ENCODE data around the gene CEACAM19. TPM values are rescaled to one million over a fixed set of nuclear protein-coding genes. Genes with fewer than 3 reads are reported as not detected.

CEACAM19 gene
- total RNA-seq, 4 donors from 2014 or later, result 0.82 to 5.2 (median 3.5) TPM

GRCh38 chr19:44635581-44636438 lies 35.5 kb upstream of the CEACAM19 start:
- no peak for TF ChIP-seq EP300 (IDR thresholded peaks at IDR 0.05)
- no peak for TF ChIP-seq POLR2AphosphoS5 (IDR thresholded peaks at IDR 0.05)
- TF ChIP-seq CTCF (IDR thresholded peaks at IDR 0.05), result no peak
- Histone ChIP-seq H3K9me3 (no peaks in the 10 kb centered on the region), H3K27ac (no peak overlapping the region), H3K36me3 (no peaks in the 10 kb centered on the region), H3K4me1 (no peaks in the 10 kb centered on the region), H3K4me3 (no peak overlapping the region), H3K27me3 (peaks cover 25% of the 10 kb centered on the region)
- ATAC-seq, result no peak
- 55 to 78% methylated on average over 1 to 2 of the region's 3 CpGs for WGBS, 2 donors (ENCODE audit: low coverage in 1 of 2)

- WGBS, 2 donors (ENCODE audit: low coverage in 1 of 2), result 67 to 69% methylated on average over 3 to 9 of the region's 11 CpGs
- H3K4me1 ChIP-seq, result no peaks in the 10 kb centered on the region
- H3K4me3 ChIP-seq, result no peak overlapping the region
- no peak overlapping the region for H3K27ac ChIP-seq
- TF ChIP-seq POLR2A (IDR thresholded peaks at IDR 0.05) (no peak), POLR2AphosphoS5 (IDR thresholded peaks at IDR 0.05) (no peak), EP300 (IDR thresholded peaks at IDR 0.05) (no peak), CTCF (IDR thresholded peaks at IDR 0.05) (no peak)
- no peak for ATAC-seq
- H3K9me3 ChIP-seq, result no peaks in the 10 kb centered on the region
- no peaks in the 10 kb centered on the region for H3K36me3 ChIP-seq
- peaks cover 25% of the 10 kb centered on the region for H3K27me3 ChIP-seq
Measured at GRCh38 chr19:44636439-44637389, 34.6 kb upstream of the CEACAM19 start.

GRCh38 chr19:44637390-44637764 lies 33.9 kb upstream of the CEACAM19 start:
- no peak for TF ChIP-seq EP300 (IDR thresholded peaks at IDR 0.05)
- TF ChIP-seq POLR2AphosphoS5 (IDR thresholded peaks at IDR 0.05), result no peak
- TF ChIP-seq POLR2A (IDR thresholded peaks at IDR 0.05), result no peak
- TF ChIP-seq CTCF (IDR thresholded peaks at IDR 0.05), result no peak
- no peak for ATAC-seq
- no CpG with 5 or more reads among the region's 5 CpGs for WGBS, 2 donors (ENCODE audit: low coverage in 1 of 2)
- Histone ChIP-seq H3K36me3 (no peaks in the 10 kb centered on the region), H3K27me3 (peaks cover 25% of the 10 kb centered on the region), H3K27ac (no peak overlapping the region), H3K9me3 (no peaks in the 10 kb centered on the region), H3K4me1 (no peaks in the 10 kb centered on the region), H3K4me3 (no peak overlapping the region)

- no peak overlapping the region for H3K27ac ChIP-seq
- no peak for ATAC-seq
- WGBS, 2 donors (ENCODE audit: low coverage in 1 of 2), result 82 to 100% methylated on average over 1 of the region's 3 CpGs
- TF ChIP-seq POLR2AphosphoS5 (IDR thresholded peaks at IDR 0.05) (no peak), EP300 (IDR thresholded peaks at IDR 0.05) (no peak), CTCF (IDR thresholded peaks at IDR 0.05) (no peak), POLR2A (IDR thresholded peaks at IDR 0.05) (no peak)
- H3K4me1 ChIP-seq, result peaks cover 0 to 13% (median 2%) of the 10 kb centered on the region in 3 donors
- H3K9me3 ChIP-seq, result no peaks in the 10 kb centered on the region
- H3K27me3 ChIP-seq, result peaks cover 17% of the 10 kb centered on the region
- H3K4me3 ChIP-seq, result no peak overlapping the region
- no peaks in the 10 kb centered on the region for H3K36me3 ChIP-seq
Measured at GRCh38 chr19:44640518-44640917, 30.8 kb upstream of the CEACAM19 start.

All from gastroesophageal sphincter (tissue), 4 donors.